HL-60 (cell line): Measurements from ENCODE around the gene TMEM200A.

ENCODE experiments used
- CTCF ChIP-seq: IDR thresholded peaks from one replicate; pipeline ENCODE4 v1.5.1; 2011; ENCODE audit warnings: low read length, control low read depth, inconsistent platforms; ENCODE audit not compliant: insufficient read depth
- SPI1 ChIP-seq: IDR thresholded peaks from 2 replicates; pipeline ENCODE4 v1.6.1; 2012; ENCODE audit warnings: low read depth, mild to moderate bottlenecking, borderline replicate concordance

- TF ChIP-seq CTCF, result no peak
- TF ChIP-seq SPI1, result no peak
Observed at GRCh38 chr6:130381459-130382380, 15.9 kb downstream of the TMEM200A start.
